Spleen (tissue), 11 donors: Measurements from ENCODE around the gene FRAS1. TPM values are rescaled to one million over a fixed set of nuclear protein-coding genes. Genes with fewer than 3 reads are reported as not detected.
A peak's percentile ranks its signal among the peaks of the same experiment; 100 is the strongest.

Experiments used
- DNase-seq: peaks from one replicate; pipeline ENCODE4 v3.0.0-alpha.2; 2020
- H3K27ac ChIP-seq, 8 donors: fragments of 200-600 bp; sonication (generic) in 7 of 8; 1 replicate in 4 of 8; 2 replicates in 4 of 8; pipeline versions ENCODE4 v1.5.0 to v1.8.0; 2016 to 2021; ENCODE audit warnings: inconsistent platforms in 4 of 8, mild to moderate bottlenecking in 4 of 8, moderate library complexity in 1 of 8
- H3K27me3 ChIP-seq, 7 donors: fragments of 200-600 bp; sonication (generic) in 6 of 7; replicated peaks in 1 of 7; 1 replicate in 4 of 7; 2 replicates in 3 of 7; pipeline versions ENCODE4 v1.5.0 to v1.8.0; 2016 to 2021; ENCODE audit warnings: inconsistent platforms in 3 of 7, mild to moderate bottlenecking in 1 of 7
- H3K36me3 ChIP-seq, 6 donors: fragments of 200-600 bp; sonication (generic) in 5 of 6; 1 replicate in 4 of 6; 2 replicates in 2 of 6; pipeline versions ENCODE4 v1.5.0 to v1.8.0; 2016 to 2021; ENCODE audit warnings: inconsistent platforms in 2 of 6
- H3K4me1 ChIP-seq, 6 donors: fragments of 200-600 bp; sonication (generic) in 5 of 6; 1 replicate in 3 of 6; 2 replicates in 3 of 6; pipeline versions ENCODE4 v1.5.0 to v1.8.0; 2016 to 2021; ENCODE audit warnings: inconsistent platforms in 3 of 6
- H3K4me3 ChIP-seq, 8 donors: fragments of 200-600 bp; sonication (generic) in 7 of 8; 1 replicate in 4 of 8; 2 replicates in 4 of 8; pipeline versions ENCODE4 v1.5.0 to v1.8.0; 2016 to 2021; ENCODE audit warnings: inconsistent platforms in 4 of 8, mild to moderate bottlenecking in 4 of 8, moderate library complexity in 2 of 8
- H3K9me3 ChIP-seq, 8 donors: fragments of 200-600 bp; sonication (generic) in 7 of 8; 1 replicate in 4 of 8; 2 replicates in 4 of 8; pipeline versions ENCODE4 v1.5.0 to v1.8.0; 2016 to 2021; ENCODE audit warnings: inconsistent platforms in 4 of 8
- POLR2A ChIP-seq, 3 donors: fragments of 450-650 bp; IDR thresholded peaks; one replicate each; pipeline ENCODE4 v1.5.1; 2017; ENCODE audit warnings: antibody characterized with exemption in 3 of 3, mild to moderate bottlenecking in 1 of 3
- POLR2AphosphoS5 ChIP-seq, 3 donors: sonication (generic); formaldehyde crosslinking; IDR thresholded peaks; one replicate each; pipeline ENCODE4 v1.5.1; 2017; ENCODE audit warnings: antibody characterized with exemption in 3 of 3
- WGBS, 5 donors: extraction: QIAGEN DNeasy Blood & Tissue Kit in 3 of 5; methylation state at CpG; one replicate each; pipeline versions ENCODE4 v1.1.5 to v1.1.7; 2013 to 2018; 5-methylcytosine and 5-hydroxymethylcytosine counted together
- intact Hi-C: fragments of 100-400 bp; cut with DNase I; formaldehyde crosslinking; loops from one replicate; pipeline ENCODE4 v1.15.0; 2023; ENCODE audit warnings: low total_unique reads
- polyA plus RNA-seq, 3 donors: library from polyadenylated mRNA; stranded (reverse); fragments of 200-250 nt; gene quantifications; one replicate each; pipeline ENCODE4 v1.2.1, GENCODE V29; 2013
- small RNA-seq, 4 donors: library from RNA; depleted of rRNA; stranded (forward); fragments of <200 nt; gene quantifications; one replicate each; pipeline ENCODE3, GENCODE V24; 2016
- total RNA-seq, 7 donors: library from RNA; depleted of rRNA in 3 of 7; stranded (reverse); fragments of >200 nt in 3 of 7; fragmentation: NEBNext Ultra II Directional in 4 of 7; extraction: Animal tissue kit (Norgen Biotek cat#: 25700) in 4 of 7; gene quantifications; one replicate each; pipeline versions ENCODE4 v1.1.0 to v1.2.1, GENCODE V29; 2016 to 2021
- TF ChIP-seq, protein P1 (sequence below), 11 experiments: fragments of 200-600 bp in 7 of 11; fragments of 450-650 bp in 4 of 11; sonication (generic) in 4 of 11; IDR thresholded peaks in 8 of 11; conservative IDR thresholded peaks in 3 of 11; 1 replicate in 7 of 11; 2 replicates in 4 of 11; pipeline versions ENCODE4 v1.4.0 to v1.8.0; 2016 to 2021; ENCODE audit warnings: antibody characterized with exemption in 11 of 11, inconsistent platforms in 4 of 11, mild to moderate bottlenecking in 1 of 11
- donor health status: healthy with polysubstance abuse.
- donor health status: DM: no; HTN: no; CAD: no; lungs with moderate emphysema.
- donor health status: DM: no; HTN: no; CAD: no.
- donor health status: Bipolar disorder and iron deficiency.
- donor health status: healthy.
- donor health status: DM: no; HTN: no; CAD: no.
- donor health status: DM: yes; HTN: yes; CAD: no.

FRAS1 gene
- total and polyA plus RNA-seq, 10 donors: 0.10 to 3.0 (median 1.3) TPM

DNA sequence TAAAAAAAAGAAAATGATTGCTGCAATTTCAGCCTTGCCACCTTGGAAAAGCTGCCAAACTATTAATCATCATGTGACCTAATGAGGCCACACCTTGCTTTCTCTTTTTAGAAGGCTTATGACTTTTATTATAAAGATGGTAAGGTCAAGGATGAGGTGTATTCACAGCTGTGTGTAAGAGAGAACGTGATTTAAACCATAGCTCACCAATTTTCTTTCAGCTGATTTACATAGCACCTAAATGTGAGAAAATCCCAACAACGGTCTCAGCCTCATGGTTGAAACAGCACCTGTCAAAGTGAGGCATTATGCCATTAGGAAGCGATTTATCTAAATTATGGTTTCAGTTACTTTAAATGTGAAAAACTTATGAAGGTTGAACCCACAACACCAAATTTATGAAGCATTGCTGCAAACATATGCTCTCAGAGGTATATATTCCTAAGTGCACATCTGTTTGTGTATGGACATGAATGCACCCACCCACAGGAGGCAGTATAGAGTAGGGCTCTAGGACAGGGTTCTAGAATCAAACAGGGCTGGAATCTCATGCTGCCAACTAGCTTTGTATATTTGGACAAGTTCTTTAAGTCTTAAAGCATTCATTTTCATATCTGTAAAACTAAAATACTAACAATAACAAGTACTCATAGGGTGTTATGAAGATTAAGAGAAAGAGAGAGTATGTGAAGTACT lies 535.1 kb downstream of the FRAS1 start:
- Histone ChIP-seq H3K9me3 (no peaks in the 10 kb centered on the region), H3K27ac (no peak overlapping the region)

More for the DNA sequence above, 535.1 kb downstream of the FRAS1 start:
- peaks cover 0 to 99% (median 0%) of the 10 kb centered on the region in 6 donors for H3K36me3 ChIP-seq
- 61 to 78% (median 71%) methylated on average over 3 of the region's 3 CpGs for WGBS, 5 donors
- TF ChIP-seq POLR2AphosphoS5 (IDR thresholded peaks at IDR 0.05) (no peak), POLR2A (IDR thresholded peaks at IDR 0.05) (no peak)
- TF ChIP-seq, protein P1, sequence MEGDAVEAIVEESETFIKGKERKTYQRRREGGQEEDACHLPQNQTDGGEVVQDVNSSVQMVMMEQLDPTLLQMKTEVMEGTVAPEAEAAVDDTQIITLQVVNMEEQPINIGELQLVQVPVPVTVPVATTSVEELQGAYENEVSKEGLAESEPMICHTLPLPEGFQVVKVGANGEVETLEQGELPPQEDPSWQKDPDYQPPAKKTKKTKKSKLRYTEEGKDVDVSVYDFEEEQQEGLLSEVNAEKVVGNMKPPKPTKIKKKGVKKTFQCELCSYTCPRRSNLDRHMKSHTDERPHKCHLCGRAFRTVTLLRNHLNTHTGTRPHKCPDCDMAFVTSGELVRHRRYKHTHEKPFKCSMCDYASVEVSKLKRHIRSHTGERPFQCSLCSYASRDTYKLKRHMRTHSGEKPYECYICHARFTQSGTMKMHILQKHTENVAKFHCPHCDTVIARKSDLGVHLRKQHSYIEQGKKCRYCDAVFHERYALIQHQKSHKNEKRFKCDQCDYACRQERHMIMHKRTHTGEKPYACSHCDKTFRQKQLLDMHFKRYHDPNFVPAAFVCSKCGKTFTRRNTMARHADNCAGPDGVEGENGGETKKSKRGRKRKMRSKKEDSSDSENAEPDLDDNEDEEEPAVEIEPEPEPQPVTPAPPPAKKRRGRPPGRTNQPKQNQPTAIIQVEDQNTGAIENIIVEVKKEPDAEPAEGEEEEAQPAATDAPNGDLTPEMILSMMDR (IDR thresholded peaks at IDR 0.05 in 8 of 11, conservative IDR thresholded peaks at IDR 0.05 in 3 of 11): peak in 6 of 11 experiments; percentile 12 to 42 (median 24)
- no peak for DNase-seq
- no peak overlapping the region for H3K4me3 ChIP-seq
- intact Hi-C loops: no loop called here
- H3K27me3 ChIP-seq: no peaks in the 10 kb centered on the region
- peaks cover 0 to 11% (median 0%) of the 10 kb centered on the region in 6 donors for H3K4me1 ChIP-seq

Small RNA genes within 50 kb of the gene (small RNA-seq; reads per million reads assigned to genes)
- 0 reads per million in 4 donors for gene AC114801.3

Other genes starting within 250 kb of the FRAS1 start
- 100 to 1,000 TPM in 4 of 7 donors, 10 to 100 TPM in 3; 60.2 to 122 (median 110) TPM for gene CNOT6L, start 238.0 kb upstream of the FRAS1 start, total RNA-seq
- gene CNOT6L, start 238.0 kb upstream of the FRAS1 start, polyA plus RNA-seq: 10 to 100 TPM in 1 of 3 donors, 1 to 10 TPM in 2; 7.0 to 10.6 (median 9.6) TPM
- 10 to 100 TPM; 14.4 to 32.8 (median 23.6) TPM for gene MRPL1, start 194.5 kb upstream of the FRAS1 start, total RNA-seq
- gene MRPL1, start 194.5 kb upstream of the FRAS1 start, polyA plus RNA-seq: 10 to 100 TPM; 42.6 to 53.7 (median 44.9) TPM